Measurements from ENCODE around the gene TUBD1.

Gene TUBD1

DNA sequence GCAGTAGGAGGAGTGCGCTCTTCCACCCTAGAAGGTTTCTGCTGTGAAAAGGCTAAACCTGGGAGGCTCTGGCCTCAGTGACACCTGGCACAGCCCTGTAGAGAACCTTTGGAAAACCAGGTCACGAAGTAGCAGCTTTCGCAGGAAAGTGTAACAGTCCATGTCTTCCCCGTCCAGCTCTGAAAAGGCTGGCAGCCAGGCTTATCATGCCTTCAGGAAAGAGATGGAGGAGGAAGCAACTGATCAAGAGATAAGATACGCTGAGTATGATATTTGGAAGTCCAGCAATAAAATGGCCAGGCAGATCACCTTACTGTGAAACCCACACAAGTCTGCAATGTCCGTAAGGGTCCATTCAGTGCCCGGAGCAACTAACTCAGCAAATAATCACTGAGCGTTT lies 22.3 kb downstream of the TUBD1 start:
- TF ChIP-seq CTCF (conservative IDR thresholded peaks at IDR 0.05) (no peak), ZFX (IDR thresholded peaks at IDR 0.05) (no peak)
- peak overlapping the region; percentile 85 for H3K27ac ChIP-seq

DNA sequence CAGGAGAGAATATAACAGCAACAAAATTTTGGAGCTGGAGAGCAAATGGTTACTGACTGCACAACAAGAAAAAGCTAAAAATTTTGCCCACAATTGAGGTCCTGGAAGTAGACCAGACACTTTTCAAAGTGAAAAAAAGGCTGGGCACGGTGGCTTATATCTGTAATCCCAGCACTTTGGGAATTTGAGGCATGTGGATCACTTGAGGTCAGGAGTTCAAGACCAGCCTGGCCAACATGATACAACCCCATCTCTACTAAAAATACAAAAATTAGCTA lies 22.9 kb downstream of the TUBD1 start:
- H3K27ac ChIP-seq, result peak overlapping the region; percentile 85
- TF ChIP-seq ZFX (IDR thresholded peaks at IDR 0.05), result no peak
- no peak for TF ChIP-seq CTCF (conservative IDR thresholded peaks at IDR 0.05)

DNA sequence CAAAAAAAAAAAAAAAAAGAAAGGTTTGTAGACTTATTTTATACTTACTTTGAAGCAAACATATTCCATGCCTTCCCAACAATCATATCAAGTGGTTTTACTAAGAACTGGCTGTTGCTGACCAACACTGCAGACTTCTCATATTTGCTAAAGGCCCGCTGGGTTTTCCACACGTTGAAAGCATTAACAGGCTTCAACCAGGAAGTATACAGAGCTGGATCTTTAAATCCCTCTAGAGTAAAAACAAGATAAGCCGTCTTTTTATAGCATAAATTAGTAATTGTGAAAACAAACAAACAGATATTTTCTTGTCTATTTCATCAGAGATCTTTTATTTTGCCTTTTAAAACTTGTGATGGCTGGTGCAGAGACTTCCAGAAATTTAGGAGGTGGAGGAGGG lies 29.1 kb downstream of the TUBD1 start:
- peak overlapping the region; percentile 55 for H3K27ac ChIP-seq
- no peak for TF ChIP-seq CTCF (conservative IDR thresholded peaks at IDR 0.05)
- TF ChIP-seq ZFX (IDR thresholded peaks at IDR 0.05), result no peak

DNA sequence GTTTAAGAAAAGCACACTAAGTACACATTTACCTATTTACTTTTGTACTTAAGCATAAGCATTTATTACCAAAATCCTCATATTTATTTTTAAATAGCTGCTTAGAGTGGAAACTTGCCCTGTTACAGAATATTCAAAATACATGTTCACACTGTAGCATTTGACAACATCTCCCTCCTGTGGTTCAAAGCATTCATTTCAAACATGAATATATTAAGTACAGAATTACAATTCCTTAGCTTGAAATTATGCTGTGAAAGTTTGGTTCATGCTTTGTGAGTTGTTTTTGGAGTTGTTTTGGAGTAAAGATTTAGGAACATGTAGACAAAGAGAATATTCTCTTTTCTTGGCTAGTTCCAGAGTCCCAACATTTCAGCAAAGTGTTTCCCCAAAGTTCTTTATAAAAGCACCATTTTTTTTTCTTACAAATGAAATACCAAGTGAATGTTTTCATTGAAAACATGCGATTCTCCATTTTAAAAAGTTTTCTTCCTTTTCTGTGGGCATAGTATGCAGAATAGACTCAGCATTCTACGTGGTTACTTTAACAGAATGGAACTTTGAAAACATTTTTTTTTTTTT lies 33.2 kb downstream of the TUBD1 start:
- TF ChIP-seq CTCF (conservative IDR thresholded peaks at IDR 0.05), result peak; percentile 58
- no peak for TF ChIP-seq ZFX (IDR thresholded peaks at IDR 0.05)
- H3K27ac ChIP-seq, result no peak overlapping the region

DNA sequence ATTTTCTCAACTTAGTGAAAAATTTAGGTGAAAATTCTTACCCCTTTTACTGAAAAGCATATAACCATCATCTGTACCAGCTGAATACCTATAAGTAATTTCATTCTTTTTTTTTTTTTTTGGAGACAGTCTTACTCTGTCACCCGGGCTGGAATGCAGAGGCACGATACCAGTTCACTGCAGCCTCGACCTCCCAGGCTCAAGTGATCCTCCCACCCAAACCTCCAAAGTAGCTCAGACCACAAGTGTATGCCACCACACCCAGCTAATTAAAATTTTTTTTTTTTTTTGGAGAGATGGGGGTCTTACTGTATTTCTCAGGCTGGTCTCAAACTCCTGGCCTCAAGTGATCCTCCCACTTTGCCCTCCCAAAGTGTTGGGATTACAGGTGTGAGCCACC lies 33.8 kb downstream of the TUBD1 start:
- no peak overlapping the region for H3K27ac ChIP-seq
- no peak for TF ChIP-seq ZFX (IDR thresholded peaks at IDR 0.05)
- TF ChIP-seq CTCF (conservative IDR thresholded peaks at IDR 0.05), result no peak

DNA sequence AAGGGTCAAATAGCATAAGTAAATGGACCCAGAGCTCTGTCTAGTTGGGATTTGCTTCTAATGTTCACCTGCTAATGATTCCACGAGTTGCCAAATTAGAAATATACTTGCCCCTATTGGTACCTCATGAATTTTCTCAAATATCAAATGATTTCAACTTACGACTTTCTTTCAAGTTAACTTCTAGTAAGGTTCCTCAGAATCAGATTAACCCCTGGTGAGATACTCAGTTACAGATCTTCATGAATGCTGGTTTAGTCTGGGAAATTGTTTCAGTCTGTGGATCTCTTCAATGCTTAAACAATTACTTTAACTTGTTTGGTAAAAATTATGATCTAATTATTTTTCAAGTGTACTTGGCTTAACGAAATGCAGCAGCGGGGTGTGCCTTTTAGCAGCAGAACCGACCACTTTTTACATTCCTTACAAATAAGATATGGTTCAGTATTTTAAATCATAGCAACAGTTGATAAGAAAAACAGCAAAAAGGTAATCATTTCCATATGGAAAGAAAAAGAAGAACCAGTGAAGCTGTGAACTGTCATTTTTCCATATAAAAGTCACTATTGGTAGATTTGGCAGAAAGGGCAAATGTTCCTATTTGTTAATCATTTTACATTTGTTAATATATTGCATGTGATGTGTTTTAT lies 34.5 kb downstream of the TUBD1 start:
- H3K27ac ChIP-seq, result no peak overlapping the region
- TF ChIP-seq CTCF (conservative IDR thresholded peaks at IDR 0.05) (no peak), ZFX (IDR thresholded peaks at IDR 0.05) (no peak)

- no peak overlapping the region for H3K27ac ChIP-seq
- TF ChIP-seq ZFX (IDR thresholded peaks at IDR 0.05), result no peak
- no peak for TF ChIP-seq CTCF (conservative IDR thresholded peaks at IDR 0.05)
Observed at GRCh38 chr17:59856859-59857794, 35.6 kb downstream of the TUBD1 start.

GRCh38 chr17:59853919-59854729 lies 38.6 kb downstream of the TUBD1 start:
- peak overlapping the region; percentile 69 for H3K27ac ChIP-seq

Data from C4-2B (cell line).